BLaER1 treated with 17β-estradiol and CSF1 and Interleukin-3, amounts not matched to agents 10 nM and 100 nM (cell line): Measurements from ENCODE around the gene ASH1L.
A peak's percentile ranks its signal among the peaks of the same experiment; 100 is the strongest.

Experiments
- H3K27ac ChIP-seq, 11 experiments: shearing (Covaris generic); formaldehyde crosslinking; 2 replicates each; pipeline ENCODE4 v1.8.1; 2022
- H3K27me3 ChIP-seq, 11 experiments: shearing (Covaris generic); formaldehyde crosslinking; 2 replicates each; pipeline ENCODE4 v1.8.1; 2022
- H3K36me3 ChIP-seq, 11 experiments: shearing (Covaris generic); formaldehyde crosslinking; 2 replicates each; pipeline ENCODE4 v1.8.1; 2022
- H3K4me1 ChIP-seq, 10 experiments: shearing (Covaris generic); formaldehyde crosslinking; 2 replicates each; pipeline ENCODE4 v1.8.1; 2022
- H3K4me2 ChIP-seq, 11 experiments: shearing (Covaris generic); formaldehyde crosslinking; 2 replicates each; pipeline ENCODE4 v1.8.1; 2022
- H3K4me3 ChIP-seq, 10 experiments: shearing (Covaris generic); formaldehyde crosslinking; 2 replicates each; pipeline ENCODE4 v1.8.1; 2022
- H3K9ac ChIP-seq, 11 experiments: shearing (Covaris generic); formaldehyde crosslinking; 2 replicates each; pipeline ENCODE4 v1.8.1; 2022
- H3K9me3 ChIP-seq, 11 experiments: shearing (Covaris generic); formaldehyde crosslinking; replicated peaks in 1 of 11; 2 replicates each; pipeline ENCODE4 v1.8.1; 2022
- H4K20me1 ChIP-seq, 11 experiments: shearing (Covaris generic); formaldehyde crosslinking; 2 replicates each; pipeline ENCODE4 v1.8.1; 2022
- Cebpa-rat ChIP-seq, 11 experiments: shearing (Covaris generic); IDR thresholded peaks; 2 replicates each; pipeline ENCODE4 v1.8.1; 2022

ASH1L gene

DNA sequence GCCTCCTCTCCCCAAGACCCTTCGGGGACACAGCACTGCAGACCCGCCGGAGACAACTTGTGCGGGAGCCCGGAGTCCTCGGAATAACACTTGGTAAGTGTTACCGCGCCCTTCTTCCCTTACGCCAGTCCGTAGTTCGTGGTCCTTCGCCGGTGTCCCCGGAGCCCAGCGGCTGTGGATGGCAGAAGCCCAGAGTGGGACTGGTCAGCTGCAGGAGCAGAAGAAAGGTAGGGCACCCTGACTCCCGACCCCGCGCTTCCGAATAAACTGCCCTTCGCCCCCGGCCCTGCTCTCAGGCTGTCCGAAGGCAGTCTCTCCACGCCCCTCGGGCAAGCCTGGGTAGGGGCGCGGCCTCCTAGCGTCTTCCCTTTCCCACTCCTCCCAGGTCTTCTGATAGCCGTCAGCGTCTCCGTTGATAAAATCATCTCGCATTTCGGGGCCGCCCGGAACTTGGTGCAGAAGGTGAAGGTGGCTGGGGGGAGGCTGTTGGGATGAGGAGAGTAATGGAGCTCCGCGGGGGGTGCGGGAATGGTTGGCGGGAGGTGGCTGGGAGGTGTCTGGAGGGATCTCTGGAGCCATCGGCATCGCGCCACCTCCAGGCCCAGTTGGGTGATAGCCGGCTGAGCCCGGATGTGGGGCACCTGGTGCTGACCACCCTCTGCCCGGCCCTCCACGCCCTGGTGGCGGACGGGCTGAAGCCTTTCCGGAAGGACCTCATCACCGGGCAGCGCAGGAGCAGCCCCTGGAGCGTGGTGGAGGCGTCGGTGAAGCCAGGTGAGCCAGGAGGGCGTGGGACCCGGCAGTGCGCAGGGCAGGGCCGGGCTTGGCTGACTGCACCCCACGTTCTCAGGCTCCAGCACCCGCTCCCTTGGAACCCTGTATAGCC is 237.6 kb downstream of the ASH1L start:
- Histone ChIP-seq H3K4me3 (peak overlapping the region; percentile 75 to 94 (median 83)), H3K4me1 (peaks cover 49 to 56% (median 53%) of the 10 kb centered on the region in 10 experiments), H4K20me1 (peaks cover 0 to 68% (median 53%) of the 10 kb centered on the region in 11 experiments; a peak in 20 of 22 replicates), H3K4me2 (peak overlapping the region; percentile 85 to 99 (median 95)), H3K9me3 (no peaks in the 10 kb centered on the region), H3K36me3 (peaks cover 13 to 40% (median 29%) of the 10 kb centered on the region in 11 experiments), H3K27me3 (no peaks in the 10 kb centered on the region), H3K9ac (peak overlapping the region; percentile 79 to 87 (median 85)), H3K27ac (peak overlapping the region in 10 of 11 experiments; percentile 64 to 88 (median 81); a peak in 19 of 22 replicates)
- no peak for TF ChIP-seq Cebpa-rat (IDR thresholded peaks at IDR 0.05)

DNA sequence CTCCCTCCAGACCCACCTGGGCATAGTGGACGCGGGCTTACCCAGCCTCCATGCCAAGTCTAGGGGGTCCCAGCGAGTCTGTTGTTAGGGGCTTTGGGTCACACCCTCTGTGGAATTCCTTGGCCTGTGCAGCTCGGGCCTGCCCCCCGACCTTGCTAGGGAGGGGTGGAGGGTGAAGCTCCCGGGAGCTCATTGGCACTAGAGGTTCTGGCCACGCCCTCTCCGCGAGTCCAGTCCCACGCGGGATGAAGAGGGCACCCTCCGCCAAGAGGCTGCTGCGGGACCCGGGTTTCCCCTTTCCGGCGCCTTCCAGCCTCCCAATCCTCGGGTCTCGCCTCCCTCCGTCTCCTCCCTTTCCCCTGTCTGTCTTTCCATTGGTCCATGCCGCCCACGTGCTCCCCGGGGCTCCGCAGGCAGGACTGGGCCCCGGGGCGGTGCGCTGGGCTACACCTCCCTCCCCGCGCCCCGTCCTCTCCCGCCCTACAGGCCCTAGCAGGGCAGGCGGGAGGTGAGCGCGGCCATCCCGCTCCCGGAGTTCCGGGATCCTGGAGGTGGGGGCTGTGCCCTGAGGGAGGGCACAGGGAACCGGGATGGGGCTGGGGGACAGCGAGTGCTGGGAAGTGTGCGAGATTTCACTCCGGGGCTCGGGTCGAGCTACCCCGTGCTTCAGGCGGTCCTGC is 238.4 kb downstream of the ASH1L start:
- peak overlapping the region; percentile 75 to 94 (median 83) for H3K4me3 ChIP-seq
- no peaks in the 10 kb centered on the region for H3K27me3 ChIP-seq
- peaks cover 0 to 74% (median 55%) of the 10 kb centered on the region in 11 experiments; a peak in 20 of 22 replicates for H4K20me1 ChIP-seq
- peak overlapping the region; percentile 85 to 99 (median 95) for H3K4me2 ChIP-seq
- H3K27ac ChIP-seq: peak overlapping the region; percentile 63 to 88 (median 78); a peak in 21 of 22 replicates
- H3K9ac ChIP-seq: peak overlapping the region; percentile 79 to 87 (median 85)
- peaks cover 56 to 62% (median 59%) of the 10 kb centered on the region in 10 experiments for H3K4me1 ChIP-seq
- peaks cover 13 to 43% (median 31%) of the 10 kb centered on the region in 11 experiments; a peak in 21 of 22 replicates for H3K36me3 ChIP-seq
- no peaks in the 10 kb centered on the region for H3K9me3 ChIP-seq
- TF ChIP-seq Cebpa-rat (IDR thresholded peaks at IDR 0.05): no peak

DNA sequence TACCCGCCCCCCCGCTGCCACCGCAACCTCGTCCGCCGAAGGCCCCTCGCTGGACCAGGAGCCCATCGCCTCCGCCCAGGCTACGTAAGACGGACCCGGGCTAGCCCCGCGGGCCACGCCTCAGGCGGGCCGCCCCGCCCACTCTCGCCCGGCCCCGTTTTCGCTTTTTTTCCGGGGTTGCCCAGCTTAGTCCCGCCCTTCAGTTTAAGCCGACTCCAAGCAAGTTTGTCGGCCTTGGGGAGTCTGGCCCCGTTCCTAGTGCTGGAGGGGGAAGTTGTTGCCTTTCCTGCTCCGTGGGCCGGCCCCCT is 238.9 kb downstream of the ASH1L start:
- Histone ChIP-seq H3K27ac (peak overlapping the region; percentile 63 to 88 (median 78); a peak in 21 of 22 replicates), H4K20me1 (peaks cover 0 to 78% (median 60%) of the 10 kb centered on the region in 11 experiments; a peak in 20 of 22 replicates), H3K9me3 (no peaks in the 10 kb centered on the region), H3K4me1 (peaks cover 58 to 67% (median 64%) of the 10 kb centered on the region in 10 experiments), H3K9ac (peak overlapping the region; percentile 79 to 87 (median 85)), H3K4me2 (peak overlapping the region; percentile 85 to 99 (median 95)), H3K27me3 (no peaks in the 10 kb centered on the region), H3K36me3 (peaks cover 12 to 44% (median 32%) of the 10 kb centered on the region in 11 experiments), H3K4me3 (peak overlapping the region; percentile 75 to 94 (median 83))
- no peak for TF ChIP-seq Cebpa-rat (IDR thresholded peaks at IDR 0.05)

DNA sequence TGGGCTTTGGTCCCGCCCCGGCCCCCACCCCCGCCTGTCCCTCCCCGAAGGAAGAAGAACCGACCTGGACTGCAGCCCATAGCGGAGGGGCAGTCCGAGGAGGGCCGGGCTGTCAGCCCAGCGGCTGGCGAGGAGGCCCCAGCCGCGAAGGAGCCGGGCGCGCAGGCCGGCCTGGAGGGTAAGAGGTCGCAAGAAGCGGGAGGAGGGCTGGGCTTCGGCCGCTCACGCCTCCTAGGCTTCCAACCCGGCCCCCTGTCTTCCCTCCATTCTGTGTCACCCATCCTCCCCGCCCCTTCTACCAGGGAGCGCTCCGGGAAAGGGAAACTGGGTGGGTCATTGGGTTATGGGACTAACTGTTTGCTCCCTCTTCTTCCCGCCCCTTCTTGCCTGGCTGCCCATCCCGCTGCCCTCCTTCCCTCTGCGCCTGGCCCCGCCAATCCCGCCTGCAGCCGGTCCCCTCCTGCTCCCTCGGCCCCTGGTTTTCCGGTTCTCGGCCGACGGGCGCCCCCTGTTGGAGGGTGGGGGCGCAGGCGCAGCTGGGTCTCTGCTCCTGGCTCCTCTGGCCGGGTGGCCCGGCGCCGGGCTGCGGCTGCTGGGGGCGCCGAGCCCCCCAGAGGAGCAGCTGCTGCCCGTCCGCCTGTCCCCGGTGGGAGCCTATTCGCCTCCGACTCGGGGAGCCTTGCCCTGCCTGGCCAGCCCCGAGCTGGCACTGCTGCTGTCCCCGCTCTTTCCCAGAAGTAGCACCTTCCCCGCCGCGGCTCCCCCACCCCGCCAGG is 239.5 kb downstream of the ASH1L start:
- Histone ChIP-seq H3K27me3 (no peaks in the 10 kb centered on the region), H3K27ac (peak overlapping the region; percentile 25 to 88 (median 78); a peak in 18 of 22 replicates), H3K4me1 (peaks cover 58 to 72% (median 67%) of the 10 kb centered on the region in 10 experiments), H4K20me1 (peaks cover 0 to 78% (median 63%) of the 10 kb centered on the region in 11 experiments; a peak in 21 of 22 replicates), H3K4me2 (peak overlapping the region; percentile 85 to 99 (median 95)), H3K9me3 (no peaks in the 10 kb centered on the region), H3K9ac (peak overlapping the region; percentile 79 to 87 (median 85)), H3K36me3 (peaks cover 7 to 45% (median 32%) of the 10 kb centered on the region in 11 experiments), H3K4me3 (peak overlapping the region; percentile 75 to 94 (median 83))
- no peak for TF ChIP-seq Cebpa-rat (IDR thresholded peaks at IDR 0.05)

DNA sequence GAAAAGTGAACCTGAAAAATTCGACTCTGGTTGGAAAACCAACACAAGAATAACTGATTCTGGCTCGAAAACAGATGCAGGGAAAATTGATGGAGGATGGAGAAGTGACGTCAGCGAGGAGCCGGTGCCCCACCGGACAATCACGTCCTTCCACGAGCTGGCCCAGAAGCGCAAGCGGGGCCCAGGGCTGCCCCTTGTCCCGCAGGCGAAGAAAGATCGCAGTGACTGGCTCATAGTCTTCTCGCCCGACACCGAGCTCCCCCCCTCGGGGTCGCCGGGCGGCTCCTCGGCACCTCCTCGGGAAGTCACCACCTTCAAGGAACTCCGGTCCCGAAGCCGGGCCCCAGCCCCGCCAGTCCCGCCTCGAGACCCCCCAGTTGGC is 240.0 kb downstream of the ASH1L start:
- Histone ChIP-seq H3K36me3 (peaks cover 1 to 46% (median 34%) of the 10 kb centered on the region in 11 experiments; a peak in 21 of 22 replicates), H3K27me3 (no peaks in the 10 kb centered on the region), H3K9ac (peak overlapping the region; percentile 70 to 87 (median 85); a peak in 21 of 22 replicates), H3K4me2 (peak overlapping the region; percentile 85 to 99 (median 95)), H3K27ac (peak overlapping the region in 6 of 11 experiments; percentile 6 to 88 (median 56); a peak in 9 of 22 replicates), H3K4me1 (peaks cover 58 to 73% (median 67%) of the 10 kb centered on the region in 10 experiments), H3K9me3 (no peaks in the 10 kb centered on the region), H3K4me3 (peak overlapping the region; percentile 75 to 94 (median 83)), H4K20me1 (peaks cover 0 to 78% (median 61%) of the 10 kb centered on the region in 11 experiments; a peak in 21 of 22 replicates)
- TF ChIP-seq Cebpa-rat (IDR thresholded peaks at IDR 0.05): no peak

DNA sequence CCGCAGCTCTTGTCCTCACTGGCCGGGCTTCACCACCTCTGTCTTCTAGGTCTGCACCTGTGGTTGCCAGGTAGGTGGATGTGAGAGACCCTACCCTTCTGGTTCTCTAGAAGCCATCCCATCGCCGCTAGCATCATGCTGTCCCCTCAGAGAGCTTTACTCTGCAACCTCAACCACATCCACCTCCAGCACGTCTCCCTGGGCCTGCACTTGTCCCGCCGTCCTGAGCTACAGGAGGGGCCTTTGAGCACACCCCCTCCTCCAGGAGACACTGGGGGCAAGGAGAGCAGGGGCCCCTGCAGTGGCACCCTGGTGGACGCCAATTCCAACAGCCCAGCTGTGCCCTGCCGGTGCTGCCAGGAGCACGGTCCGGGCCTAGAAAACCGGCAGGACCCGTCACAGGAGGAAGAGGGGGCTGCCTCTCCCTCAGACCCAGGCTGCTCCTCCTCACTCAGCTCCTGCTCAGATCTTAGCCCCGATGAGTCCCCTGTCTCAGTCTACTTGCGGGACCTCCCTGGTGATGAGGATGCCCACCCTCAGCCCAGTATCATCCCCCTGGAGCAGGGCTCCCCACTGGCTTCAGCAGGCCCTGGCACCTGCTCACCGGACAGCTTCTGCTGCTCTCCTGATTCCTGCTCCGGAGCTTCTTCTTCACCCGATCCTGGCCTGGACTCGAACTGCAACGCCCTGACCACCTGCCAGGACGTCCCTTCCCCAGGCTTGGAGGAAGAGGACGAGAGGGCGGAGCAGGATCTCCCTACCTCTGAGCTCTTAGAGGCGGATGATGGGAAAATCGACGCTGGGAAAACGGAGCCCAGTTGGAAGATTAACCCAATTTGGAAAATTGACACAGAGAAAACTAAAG is 240.7 kb downstream of the ASH1L start:
- Histone ChIP-seq H3K4me2 (peak overlapping the region; percentile 85 to 99 (median 95)), H3K27ac (peak overlapping the region in 1 of 11 experiments; percentile 88; a peak in 1 of 22 replicates), H4K20me1 (peaks cover 0 to 75% (median 58%) of the 10 kb centered on the region in 11 experiments; a peak in 21 of 22 replicates), H3K9me3 (no peaks in the 10 kb centered on the region), H3K36me3 (peaks cover 0 to 44% (median 36%) of the 10 kb centered on the region in 11 experiments; a peak in 21 of 22 replicates), H3K9ac (peak overlapping the region; percentile 70 to 87 (median 85); a peak in 21 of 22 replicates), H3K27me3 (no peaks in the 10 kb centered on the region), H3K4me1 (peaks cover 51 to 67% (median 64%) of the 10 kb centered on the region in 10 experiments), H3K4me3 (peak overlapping the region; percentile 75 to 94 (median 83); a peak in 19 of 20 replicates)
- no peak for TF ChIP-seq Cebpa-rat (IDR thresholded peaks at IDR 0.05)
